NCI-H69 (cell line): ENCODE results near the gene ADGRV1.

Experiments used
- DNase-seq: peaks from one replicate; lab custom pipeline; 2025; lab: John Stamatoyannopoulos, UW

The ADGRV1 gene

DNA sequence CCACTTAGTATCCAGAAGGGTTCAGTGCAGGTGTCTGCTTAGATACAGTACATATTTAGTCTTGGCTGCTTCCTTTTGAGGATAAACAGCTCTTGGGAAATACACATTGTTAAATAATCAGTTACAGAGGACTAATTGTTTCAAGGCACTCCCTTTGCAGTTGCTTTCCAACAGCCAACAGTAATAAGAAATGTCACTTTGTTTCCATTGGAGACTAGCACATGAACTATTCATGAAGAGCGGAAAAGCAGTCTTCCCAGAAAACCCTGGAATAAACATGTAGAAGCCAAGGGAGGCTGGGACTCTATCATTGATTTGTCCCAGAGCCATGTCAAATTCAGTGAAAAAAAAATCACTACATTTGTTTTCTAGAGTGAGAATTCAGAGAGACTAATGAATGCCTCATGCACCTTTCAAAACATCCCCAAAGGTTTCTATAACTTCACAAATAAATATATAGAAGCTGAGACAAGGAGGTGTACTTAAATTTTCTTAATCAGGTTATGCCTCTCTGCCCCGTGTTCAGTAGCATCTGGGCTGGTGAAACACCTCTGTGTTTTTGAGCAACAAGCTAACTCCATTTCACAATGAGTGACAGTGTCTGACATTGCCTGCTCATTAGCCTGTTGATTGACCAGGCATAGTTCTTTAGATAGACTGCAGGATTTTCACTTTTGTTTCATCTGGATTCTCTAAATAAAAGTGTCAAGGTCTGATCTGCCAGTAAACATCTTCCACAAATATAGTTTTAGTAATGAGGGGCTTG lies 553.1 kb downstream of the ADGRV1 start:
- no peak for DNase-seq

DNA sequence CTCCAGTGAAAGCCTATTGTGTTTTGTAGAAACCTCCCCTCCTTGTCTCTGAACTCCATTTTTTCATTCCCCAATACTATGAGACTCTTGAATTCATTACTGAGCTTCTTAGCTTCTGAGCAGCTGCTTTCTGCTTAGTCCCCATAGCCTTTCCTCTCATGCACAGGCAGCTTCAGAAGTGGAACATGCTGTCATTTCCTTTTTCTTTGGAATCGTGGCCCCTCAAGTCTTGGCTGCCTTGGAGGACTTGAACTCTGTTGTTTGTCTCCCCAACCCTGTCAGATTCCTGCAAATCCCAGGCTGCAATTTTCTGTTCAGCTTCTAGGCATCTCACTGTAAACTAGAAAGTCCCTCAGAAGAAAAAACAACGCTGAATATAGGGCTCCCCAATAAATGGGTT lies 556.1 kb downstream of the ADGRV1 start:
- DNase-seq, result no peak

DNA sequence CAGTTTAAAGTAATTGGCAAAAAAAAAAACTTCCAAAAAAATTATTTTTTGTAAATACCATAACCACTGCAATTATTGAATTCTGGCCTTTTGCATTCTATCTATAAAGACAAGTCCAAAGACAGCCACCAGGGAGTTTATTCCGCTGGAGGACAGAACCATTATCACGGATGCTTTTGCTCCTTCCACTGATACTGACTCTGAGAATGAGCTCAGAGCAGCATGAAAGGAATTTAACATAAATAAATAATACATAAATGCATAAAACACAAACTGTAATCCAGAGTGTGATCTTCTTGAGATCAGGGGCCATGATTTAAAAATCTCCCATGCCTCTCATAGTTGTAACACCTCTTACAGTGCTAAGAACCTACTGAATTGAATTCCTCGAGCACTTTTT lies 559.8 kb downstream of the ADGRV1 start:
- DNase-seq, result no peak

DNA sequence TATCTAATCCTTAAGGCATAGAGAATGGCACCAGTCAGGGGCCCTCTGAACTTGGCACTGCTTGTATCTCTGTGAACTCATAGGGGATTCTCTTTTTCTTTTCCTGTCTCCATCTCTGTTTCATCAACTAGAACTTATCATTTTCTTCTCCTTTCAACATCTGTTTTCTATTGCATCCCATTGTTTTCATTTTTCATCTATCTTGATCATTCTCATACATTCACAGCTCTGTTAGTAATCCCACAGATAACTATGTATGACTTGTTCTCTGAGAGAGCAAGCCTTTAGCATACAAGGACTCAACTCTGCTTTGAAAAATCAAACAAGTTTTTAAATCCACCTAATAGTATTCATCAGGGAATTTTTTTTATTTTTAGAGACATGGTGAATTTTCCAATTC lies 560.2 kb downstream of the ADGRV1 start:
- no peak for DNase-seq

DNA sequence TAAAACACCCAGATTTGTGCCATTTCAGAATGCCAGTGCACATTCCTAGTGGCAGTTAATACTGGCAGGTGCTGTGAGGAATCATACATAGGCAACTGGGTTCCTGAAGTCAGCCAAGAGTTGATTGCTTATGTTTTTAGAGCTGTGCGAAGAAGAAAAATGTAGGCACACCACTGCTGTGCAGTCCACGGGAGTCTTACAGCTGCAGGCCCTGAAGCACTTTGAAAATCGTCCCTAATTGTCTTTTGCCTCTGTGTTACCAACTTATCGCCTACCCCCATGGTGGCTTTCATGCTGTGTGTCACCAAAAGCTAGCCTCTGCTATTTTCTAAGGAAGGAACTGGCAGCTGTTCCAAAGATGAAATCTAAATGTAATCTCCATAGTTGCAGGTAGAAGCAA lies 560.6 kb downstream of the ADGRV1 start:
- peak; percentile 90 for DNase-seq

DNA sequence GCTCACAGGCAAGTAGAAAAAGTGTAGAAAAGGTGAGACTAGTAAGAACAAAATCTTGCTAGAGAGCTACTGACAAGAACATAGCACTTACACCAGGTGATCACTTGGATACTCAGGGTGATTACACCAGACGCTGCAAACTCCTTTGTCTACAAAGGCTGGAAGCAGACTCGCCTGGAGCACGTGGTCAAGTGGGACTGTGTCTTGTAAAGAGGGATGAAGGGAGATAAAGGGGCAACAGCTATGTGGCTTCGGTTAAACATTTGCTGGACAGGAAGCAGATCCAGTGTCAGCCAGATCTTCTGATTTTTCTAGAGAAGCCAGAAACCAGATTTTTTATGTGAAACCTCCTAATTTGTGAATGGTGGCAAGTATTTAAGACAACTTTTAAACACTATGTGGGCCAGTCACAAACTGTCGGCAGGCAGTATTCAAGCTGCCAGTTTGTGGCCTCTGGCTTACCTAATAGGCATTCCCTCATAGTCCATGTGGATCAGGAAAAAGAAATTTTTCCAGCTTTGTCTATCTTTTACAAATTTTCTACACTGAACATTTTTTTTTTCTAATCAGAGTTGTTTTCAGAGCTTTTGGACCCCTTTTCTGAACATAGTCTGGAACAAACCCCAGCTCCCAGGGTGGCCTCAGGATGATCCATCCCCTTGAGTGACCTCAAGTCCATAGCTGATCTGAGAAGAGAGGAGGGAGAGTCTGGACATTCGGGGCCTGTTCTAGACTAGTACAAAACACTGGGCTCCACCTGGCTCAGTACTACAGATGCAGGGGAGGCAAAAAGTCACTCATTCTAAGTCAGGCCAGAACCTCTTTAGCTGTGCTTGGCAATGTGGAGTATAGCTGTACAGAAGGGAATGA lies 561.6 kb downstream of the ADGRV1 start:
- peak; percentile 50 for DNase-seq

DNA sequence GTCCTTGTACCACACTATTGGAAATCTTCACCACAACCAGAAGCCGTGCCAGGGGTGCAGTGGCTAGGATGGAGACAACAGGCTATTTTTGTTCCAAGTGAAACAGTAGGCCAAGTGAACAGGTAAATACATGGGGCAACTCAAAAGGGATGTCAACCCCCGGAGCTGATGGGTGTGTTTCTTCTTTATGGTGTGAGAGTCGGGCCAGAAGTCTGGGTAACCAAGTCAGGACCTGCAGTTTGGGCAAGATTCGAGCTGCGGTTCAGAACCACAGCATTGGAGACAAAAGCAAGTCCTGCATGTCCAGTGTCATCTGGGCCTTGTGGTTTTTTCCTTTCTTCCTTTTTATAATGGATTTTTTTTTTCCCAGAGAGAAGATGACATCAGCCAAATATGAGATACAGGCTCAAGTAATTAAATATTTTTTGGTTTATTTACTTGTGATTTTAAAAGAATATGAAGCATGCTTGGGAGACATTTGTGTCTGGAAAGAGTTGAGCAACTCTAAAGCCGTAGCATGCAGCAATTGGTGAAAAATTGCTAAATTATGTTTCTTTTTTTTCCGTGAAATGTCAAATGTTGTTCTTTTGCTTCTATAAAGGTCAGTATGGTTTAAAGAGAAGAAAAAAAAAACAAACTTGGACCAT lies 562.9 kb downstream of the ADGRV1 start:
- DNase-seq, result no peak

DNA sequence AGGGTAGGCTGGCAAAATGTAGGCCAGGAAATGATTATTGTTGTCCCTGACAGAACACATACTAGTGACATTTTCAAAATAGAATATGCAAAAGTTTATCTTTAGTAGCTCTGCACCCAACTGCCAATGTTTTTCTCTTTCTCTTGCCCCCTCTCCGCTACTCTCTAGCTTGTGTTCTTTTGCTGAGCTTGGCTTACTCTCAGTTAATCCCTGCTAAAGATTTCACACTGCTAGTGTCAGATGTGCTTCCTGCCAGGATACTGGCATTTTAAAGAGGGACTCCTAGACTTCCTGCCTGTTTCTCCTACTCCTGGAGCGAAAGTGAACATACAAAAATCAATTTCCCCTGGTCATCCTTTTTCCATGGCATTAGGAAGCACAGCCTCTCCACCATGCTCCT lies 564.1 kb downstream of the ADGRV1 start:
- DNase-seq, result peak; percentile 13

DNA sequence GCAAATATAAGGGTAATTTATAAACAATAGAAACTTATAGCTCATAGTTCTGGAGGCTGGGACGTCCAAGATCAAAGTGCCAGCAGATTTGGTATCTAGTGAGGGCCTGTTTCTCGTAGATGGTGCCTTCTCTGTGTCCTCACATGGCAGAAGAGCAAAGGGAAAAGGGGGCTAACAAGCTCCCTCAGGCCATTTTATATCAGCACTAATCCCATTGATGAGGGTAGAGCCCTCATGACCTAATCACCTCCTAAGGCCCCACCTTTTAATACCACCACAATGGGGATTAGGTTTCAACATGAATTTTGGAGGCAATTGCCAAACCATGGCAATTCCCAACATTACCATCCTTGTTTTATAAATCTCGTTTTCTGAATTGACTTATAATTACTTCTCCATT lies 564.7 kb downstream of the ADGRV1 start:
- no peak for DNase-seq

DNA sequence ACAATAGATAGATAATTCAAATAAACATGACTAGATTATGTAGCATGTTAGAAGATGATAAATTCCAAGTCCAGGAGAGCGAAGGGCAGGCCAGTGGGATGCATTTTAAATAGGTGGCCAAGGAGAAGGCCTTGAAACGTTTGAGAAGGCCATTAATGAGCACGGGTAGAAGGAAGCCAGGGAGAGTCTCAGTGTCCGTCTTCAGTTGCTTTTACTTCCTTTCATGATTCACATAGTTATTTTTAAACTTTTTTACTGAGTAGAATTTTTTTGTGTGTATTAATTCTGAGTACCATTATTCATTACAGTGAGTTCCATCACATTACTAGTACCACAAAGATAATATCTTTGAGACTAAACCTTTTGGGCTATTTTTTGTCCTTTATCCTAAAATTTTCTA lies 565.3 kb downstream of the ADGRV1 start:
- DNase-seq, result no peak

DNA sequence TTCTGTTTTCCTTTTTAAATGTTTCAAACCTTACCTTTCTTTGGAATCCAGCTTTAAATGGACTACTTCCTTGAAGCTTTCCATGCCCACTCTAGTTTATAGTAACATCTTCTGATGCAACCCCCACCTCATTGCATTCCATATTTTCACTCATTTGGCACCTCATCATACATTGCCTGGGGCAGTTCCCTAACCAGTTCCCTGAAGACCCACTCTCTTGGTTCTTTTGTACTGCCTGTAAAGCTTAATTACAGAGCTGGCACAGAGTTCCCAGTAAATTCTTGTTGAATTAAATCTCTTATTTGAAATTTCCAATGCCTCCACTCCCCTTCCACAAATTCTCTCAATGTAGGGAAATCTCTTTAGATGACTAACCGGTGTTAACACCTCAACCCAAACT lies 567.3 kb downstream of the ADGRV1 start:
- peak; percentile 94 for DNase-seq

DNA sequence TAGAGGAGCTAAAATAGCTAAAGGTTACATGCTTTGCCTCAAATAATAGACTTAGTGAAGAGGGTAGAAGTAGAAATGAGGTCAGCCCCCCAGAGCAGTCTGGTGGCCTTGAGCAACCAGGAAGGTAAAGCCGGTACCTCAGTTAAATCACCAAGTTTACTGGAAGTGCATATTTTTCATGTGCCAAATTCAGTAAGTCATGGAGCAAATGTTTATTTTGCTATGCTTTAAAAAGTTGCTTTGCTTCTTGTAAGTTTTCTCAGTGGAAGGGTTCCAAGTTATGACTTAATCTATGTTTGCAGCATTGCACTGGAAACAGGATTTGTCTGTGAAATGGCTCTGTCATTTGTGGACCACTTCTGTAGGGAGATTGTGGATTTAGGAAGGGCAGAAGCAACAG lies 567.9 kb downstream of the ADGRV1 start:
- peak; percentile 44 for DNase-seq

DNA sequence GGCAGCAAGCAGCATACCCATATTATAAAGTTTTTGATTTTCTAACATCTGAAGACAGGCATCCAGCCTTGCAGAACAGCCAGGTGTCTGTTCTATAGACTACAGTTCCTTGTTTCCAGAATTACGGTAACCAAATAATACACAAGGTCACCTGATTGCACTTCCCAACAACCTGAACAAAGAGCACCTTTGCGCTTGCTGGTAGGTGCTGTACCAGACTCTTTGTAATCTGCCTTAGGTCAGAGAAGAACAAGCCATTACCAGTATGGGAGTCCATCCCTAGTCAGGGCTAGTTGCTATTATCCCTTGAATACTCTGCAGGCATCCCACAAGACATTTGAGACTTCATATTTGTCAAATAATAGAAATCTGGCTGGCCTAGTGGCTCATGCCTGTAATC lies 568.3 kb downstream of the ADGRV1 start:
- peak; percentile 82 for DNase-seq

DNA sequence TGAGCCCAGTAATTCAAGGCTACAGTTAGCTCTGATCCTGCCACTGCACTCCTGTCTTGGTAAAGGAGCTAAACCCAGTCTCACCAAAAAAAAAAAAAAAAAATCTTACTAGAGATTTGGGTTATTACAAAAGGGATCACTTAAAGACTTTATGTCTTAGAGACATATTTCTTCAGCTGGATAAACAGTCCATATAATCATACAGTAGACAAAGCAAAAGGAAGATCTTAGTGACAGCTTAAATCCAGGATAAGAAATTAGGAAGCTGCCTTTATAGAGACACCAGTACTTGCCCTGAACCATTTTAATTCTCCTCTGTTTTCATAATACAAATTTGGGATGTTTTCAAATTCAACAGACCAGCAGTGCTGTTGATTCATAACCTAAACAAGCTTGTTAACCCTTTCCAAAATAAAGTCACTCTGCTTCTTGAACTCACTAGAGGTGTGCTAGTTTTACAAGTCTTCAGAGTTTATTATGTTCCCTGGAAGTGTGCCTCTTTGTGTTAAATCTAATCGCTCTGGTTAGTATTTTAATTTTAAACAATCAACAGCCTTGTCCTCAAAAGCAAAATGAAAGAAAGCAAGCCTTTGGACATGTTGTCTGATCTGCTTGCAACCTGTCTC lies 569.0 kb downstream of the ADGRV1 start:
- peak; percentile 17 for DNase-seq

DNA sequence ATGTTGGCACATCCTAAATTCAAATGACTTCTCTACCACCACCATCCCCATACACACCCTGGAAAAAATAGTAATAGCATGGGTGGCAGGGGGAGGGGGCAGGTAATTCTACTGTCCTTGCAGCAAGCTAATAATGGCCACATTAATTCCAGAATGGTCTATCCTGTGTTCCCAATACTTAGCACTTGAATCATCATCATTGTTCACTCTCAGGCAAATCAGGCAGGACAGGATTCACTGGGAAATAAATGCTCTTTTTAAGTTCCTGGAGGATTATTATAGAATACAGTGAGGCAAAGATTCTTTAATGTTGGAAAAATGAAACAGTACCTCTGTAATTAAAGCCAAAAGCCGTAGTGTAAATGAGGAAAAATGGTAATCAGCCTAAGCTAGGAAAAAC lies 570.0 kb downstream of the ADGRV1 start:
- DNase-seq, result no peak

DNA sequence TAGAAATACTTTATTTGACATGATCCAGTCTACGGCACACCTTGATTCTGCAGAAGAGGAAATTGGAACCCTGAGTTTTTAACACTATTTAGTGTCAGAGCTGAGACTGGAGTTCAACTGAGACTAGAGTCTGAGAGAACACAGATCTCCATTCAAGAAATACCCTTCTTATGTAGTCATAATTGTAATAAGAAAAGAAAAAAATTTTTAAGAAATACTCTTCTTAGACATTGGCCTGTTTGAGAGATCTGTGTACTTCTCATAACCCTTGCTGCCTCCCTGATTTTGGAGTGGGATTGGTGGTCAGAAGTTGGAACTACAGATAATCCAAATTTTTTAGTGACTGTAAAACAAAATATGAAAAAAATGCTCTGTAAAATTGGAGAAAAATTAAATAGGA lies 571.2 kb downstream of the ADGRV1 start:
- DNase-seq, result no peak

DNA sequence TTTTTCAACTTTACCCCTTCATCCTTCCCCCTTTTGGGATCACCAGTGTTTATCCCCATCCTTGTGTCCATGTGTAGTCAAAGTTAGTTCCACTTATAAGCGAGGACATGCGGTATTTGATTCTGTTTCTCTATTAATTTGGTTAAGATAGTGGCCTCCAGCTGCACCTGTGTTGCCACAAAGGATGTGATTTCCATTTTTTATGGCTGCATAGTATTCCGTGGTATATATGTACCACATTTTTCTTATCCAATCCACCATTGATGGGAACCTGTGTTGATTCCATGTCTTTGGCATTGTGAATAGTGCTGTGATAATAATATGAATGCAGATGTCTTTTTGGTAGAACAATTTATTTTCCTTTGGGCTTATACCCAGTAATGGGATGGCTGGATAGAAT lies 572.2 kb downstream of the ADGRV1 start:
- no peak for DNase-seq

DNA sequence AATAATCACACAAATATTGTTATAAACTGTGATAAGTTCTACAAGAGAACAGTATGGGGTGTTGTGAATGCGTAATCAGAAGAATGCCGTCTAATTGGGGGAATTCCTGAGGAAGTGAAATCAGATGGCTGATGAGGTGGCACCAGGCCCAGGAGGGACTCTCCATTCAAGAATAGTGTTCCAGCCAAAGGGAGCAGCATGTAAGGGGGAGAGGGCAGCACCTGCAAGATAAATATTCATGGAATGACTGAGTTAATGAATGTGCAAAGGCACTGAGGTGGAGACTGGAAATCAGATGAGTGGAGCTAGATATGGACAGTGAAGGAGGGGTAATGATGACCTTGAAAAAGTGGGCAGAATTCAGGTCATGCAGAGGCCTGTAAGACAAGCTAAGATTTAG lies 574.0 kb downstream of the ADGRV1 start:
- DNase-seq, result no peak

DNA sequence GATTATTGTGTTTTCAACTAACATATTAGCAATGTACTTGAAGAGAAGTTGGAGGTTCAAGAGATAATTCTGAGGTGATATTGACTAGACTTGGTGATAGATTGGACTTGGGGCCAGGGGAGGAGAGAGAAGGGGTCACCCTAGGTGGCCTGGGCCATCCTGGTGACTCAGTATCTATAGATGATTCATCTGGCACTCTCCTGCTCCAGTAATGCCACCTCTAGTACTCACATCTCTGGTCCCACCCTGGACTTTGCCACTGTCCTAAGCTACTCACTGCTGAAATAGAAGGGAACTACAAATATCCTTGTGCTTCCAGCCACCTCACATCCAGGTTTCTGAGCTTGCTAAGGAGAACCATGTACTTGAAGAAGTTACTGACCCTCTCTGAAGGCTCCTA lies 574.6 kb downstream of the ADGRV1 start:
- no peak for DNase-seq

DNA sequence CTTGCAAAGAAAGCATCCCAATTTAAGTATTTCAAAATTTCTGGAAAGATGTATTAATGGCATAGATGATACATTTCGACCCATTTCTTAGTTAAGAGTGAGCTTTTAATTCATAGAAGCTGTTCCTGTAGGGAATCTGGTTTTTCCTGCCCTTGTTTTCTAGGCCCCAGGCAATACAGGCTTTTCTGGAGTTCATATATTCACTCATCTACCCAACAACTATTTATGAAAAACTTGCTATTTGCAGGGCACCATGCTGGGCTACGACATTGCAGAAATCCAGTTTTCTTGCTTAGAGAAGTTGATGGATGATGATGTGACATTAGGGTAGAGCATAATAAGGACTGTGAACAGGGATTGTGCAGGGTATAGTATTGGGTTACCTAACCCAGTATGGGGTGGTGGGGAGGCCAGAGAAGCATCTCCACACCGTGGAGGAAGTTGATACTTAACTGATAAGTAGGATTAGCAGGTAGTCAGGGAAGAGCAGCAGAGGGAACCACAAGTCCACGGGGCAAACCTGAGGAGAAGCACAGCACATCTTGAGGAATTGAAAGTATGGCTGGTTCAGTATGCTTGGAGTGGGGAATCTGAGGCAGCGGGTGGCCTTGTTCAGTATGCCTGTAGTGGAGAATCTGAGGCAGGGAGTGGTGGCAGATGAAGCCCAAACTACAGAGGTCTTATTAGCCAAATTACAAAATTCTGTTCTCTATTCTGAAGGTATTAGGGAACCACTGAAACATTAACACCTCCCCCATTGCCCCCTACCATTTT lies 577.1 kb downstream of the ADGRV1 start:
- DNase-seq, result peak; percentile 17

DNA sequence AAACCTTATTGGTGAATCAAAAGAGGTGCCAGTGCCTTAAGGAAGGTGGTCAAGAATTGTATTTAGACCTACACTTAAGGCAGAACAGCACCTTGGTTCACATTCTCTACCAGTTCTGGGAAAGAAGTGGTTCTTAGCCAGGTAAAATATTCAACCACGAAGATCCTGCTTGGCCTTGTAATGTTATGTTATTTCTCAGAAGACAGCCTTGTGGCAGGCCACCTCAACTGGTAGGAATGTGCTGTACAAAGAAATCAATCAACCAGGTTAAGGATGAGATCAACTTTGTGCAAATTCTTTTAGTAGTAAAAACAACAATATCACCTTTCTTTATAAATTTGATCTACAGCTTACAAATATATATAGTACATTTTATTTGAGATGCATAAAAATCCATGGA lies 577.7 kb downstream of the ADGRV1 start:
- no peak for DNase-seq

DNA sequence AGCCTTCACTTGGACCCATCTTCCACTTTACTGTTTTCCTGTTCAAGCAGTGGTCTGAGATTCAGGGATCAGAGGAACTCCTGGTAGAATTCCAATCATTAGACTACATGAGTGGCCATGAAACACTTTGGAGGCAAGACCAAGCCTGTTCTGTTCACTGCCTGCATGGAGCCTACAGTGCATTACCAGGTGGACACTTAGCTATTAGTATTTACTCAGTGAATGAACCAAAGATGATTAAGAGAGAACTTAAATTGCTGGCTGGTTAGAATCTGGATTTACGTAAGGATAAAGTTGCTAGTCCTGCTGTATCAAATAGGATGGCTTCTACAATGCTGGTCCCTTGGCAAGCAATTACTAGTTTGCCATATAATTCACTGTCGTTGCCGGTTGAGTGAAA lies 579.0 kb downstream of the ADGRV1 start:
- no peak for DNase-seq
